Measurements from ENCODE around the gene GRID2IP.

DNA sequence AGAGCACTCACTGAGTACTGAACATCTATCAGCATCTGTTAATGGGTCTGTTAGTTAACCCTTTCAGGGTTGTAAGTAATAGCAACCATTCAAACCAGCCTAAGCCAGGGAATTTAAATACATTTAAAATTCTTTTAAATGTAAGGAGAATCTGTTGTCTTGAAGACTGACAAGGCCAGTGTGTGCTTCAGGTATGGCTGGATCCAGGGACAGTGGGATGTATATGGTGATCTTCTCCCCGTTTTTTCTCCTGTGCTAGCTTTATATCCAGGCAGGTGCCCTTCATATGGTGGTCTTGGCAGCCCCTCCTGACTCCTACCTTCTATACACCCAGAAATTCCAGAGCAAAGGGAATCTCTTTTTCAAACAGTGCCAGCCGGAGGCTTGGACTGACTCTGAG is 56.9 kb downstream of the GRID2IP start:
- TF ChIP-seq EZH2 (IDR thresholded peaks at IDR 0.05; ENCODE audit: low read depth, low read length, severe bottlenecking) (no peak), POLR2AphosphoS5 (IDR thresholded peaks at IDR 0.05; ENCODE audit: low read depth, low read length) (no peak), JUND (IDR thresholded peaks at IDR 0.05; ENCODE audit: low read length) (no peak), TAF1 (IDR thresholded peaks at IDR 0.05; ENCODE audit: low read depth, low read length) (no peak), CREB1 (IDR thresholded peaks at IDR 0.05) (no peak), YY1 (IDR thresholded peaks at IDR 0.05; ENCODE audit: low read depth, low read length) (no peak), RAD21 (IDR thresholded peaks at IDR 0.05 in 1 of 2, conservative IDR thresholded peaks at IDR 0.05 in 1 of 2; ENCODE audit: low read depth in 2 of 2, low read length in 2 of 2) (no peak), NRF1 (IDR thresholded peaks at IDR 0.05; ENCODE audit: low read depth, low read length) (no peak), TEAD4 (IDR thresholded peaks at IDR 0.05; ENCODE audit: low read depth, low read length) (no peak), POLR2A (IDR thresholded peaks at IDR 0.05; ENCODE audit: control extremely low read depth in 1 of 2, low read depth in 2 of 2, low read length in 2 of 2) (no peak), CEBPB (IDR thresholded peaks at IDR 0.05; ENCODE audit: low read depth, low read length) (no peak)
- TF ChIP-seq, protein P1, sequence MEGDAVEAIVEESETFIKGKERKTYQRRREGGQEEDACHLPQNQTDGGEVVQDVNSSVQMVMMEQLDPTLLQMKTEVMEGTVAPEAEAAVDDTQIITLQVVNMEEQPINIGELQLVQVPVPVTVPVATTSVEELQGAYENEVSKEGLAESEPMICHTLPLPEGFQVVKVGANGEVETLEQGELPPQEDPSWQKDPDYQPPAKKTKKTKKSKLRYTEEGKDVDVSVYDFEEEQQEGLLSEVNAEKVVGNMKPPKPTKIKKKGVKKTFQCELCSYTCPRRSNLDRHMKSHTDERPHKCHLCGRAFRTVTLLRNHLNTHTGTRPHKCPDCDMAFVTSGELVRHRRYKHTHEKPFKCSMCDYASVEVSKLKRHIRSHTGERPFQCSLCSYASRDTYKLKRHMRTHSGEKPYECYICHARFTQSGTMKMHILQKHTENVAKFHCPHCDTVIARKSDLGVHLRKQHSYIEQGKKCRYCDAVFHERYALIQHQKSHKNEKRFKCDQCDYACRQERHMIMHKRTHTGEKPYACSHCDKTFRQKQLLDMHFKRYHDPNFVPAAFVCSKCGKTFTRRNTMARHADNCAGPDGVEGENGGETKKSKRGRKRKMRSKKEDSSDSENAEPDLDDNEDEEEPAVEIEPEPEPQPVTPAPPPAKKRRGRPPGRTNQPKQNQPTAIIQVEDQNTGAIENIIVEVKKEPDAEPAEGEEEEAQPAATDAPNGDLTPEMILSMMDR (IDR thresholded peaks at IDR 0.05; ENCODE audit: control extremely low read depth in 1 of 3, insufficient read depth in 1 of 3, low read depth in 1 of 3, low read length in 3 of 3), result no peak
- TF ChIP-seq, protein P2, sequence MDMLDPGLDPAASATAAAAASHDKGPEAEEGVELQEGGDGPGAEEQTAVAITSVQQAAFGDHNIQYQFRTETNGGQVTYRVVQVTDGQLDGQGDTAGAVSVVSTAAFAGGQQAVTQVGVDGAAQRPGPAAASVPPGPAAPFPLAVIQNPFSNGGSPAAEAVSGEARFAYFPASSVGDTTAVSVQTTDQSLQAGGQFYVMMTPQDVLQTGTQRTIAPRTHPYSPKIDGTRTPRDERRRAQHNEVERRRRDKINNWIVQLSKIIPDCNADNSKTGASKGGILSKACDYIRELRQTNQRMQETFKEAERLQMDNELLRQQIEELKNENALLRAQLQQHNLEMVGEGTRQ (IDR thresholded peaks at IDR 0.05; ENCODE audit: low read length), result no peak
